GM12892 (cell line): ENCODE measurements around the gene PDE4A.

Source experiments
- POLR2A ChIP-seq: IDR thresholded peaks from 2 replicates; pipeline ENCODE4 v1.6.1; 2011; ENCODE audit warnings: low read depth, low read length, control low read depth
- POLR2AphosphoS5 ChIP-seq: IDR thresholded peaks from 2 replicates; pipeline ENCODE4 v1.6.1; 2011; ENCODE audit warnings: low read depth, low read length, control low read depth
- TAF1 ChIP-seq: IDR thresholded peaks from 2 replicates; pipeline ENCODE4 v1.6.1; 2011; ENCODE audit warnings: low read depth, mild to moderate bottlenecking, control low read depth, low read length, borderline replicate concordance

- TF ChIP-seq TAF1 (no peak), POLR2AphosphoS5 (no peak), POLR2A (no peak)
Measured at GRCh38 chr19:10422046-10422461, 1.7 kb downstream of the PDE4A start.
